GM19452 (cell line): ENCODE data around the gene GPHA2.

Experiments
- ATAC-seq: cut with Tn5 transposase; IDR thresholded peaks from one replicate; pipeline ENCODE4 v1.9.1; 2021; ENCODE audit not compliant: unreplicated experiment

Gene GPHA2

DNA sequence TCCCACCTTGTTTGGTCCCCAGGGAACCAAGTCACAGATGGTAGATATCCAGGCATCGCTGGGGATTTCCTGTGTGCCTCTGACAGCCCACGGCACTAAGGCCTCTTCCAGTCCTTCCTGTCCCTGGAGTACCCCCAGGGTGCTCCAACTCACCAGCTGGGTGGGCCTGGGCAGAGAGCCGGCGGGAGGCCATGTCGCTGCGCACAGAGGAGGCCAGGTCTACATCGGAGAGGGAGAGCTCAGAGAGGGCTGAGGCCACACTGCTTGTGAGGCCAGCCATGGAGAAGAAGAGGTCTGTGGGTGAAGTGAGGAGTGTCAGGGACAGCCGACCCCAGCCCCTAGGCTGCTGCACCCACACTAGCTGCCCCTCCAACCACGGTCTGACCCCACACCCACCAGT lies 24.0 kb downstream of the GPHA2 start:
- no peak for ATAC-seq

DNA sequence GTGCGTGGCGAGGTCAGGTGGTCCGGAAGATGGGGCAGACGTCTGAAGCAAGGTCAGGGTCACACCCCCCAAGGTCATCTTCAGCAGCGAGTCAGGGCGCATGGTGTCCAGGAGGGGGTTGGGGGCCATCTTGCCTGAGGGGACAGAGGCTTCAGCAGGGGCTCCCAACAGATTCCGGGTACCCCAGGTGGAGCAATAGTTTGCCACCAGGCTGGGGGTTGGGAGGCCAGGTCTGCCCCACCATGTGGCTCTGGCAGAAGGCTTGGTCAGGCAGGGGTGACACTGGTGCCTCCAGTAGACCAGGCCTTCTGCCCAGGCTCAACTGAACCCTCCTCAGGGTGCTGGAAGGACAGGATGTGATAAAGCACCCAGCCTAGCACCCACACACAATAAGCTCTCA lies 24.6 kb downstream of the GPHA2 start:
- ATAC-seq = no peak

DNA sequence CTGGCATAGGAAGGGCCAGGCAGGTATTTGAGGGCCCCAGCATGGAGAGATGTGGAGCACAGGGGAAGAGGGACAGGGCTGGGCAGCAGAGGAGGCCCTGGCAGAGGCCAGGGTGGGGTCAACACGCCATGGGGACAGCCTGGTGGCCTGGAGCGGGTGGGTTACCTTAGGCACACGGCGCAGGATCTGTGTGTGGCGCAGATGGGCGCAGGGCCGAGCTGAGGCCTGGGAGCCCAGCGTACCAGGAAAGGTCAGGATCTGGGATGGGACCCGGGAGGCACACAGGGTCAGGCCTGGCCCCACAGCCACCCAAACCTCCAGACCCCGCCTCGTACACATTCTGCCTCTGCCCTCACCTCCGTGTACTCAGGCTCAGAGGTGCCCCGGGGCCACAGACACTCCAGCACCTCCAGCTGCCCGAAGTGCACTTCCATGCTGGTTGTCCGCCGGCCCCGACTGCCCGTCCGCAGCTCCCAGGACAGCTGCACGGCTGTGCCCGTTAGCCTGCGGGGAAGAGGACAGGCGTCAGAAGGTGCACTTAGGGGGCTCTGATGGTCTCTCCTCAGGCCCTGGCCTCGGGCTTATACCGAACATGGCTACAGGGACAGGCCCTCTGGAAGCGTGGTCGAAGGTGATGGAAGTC lies 25.1 kb downstream of the GPHA2 start:
- no peak for ATAC-seq

DNA sequence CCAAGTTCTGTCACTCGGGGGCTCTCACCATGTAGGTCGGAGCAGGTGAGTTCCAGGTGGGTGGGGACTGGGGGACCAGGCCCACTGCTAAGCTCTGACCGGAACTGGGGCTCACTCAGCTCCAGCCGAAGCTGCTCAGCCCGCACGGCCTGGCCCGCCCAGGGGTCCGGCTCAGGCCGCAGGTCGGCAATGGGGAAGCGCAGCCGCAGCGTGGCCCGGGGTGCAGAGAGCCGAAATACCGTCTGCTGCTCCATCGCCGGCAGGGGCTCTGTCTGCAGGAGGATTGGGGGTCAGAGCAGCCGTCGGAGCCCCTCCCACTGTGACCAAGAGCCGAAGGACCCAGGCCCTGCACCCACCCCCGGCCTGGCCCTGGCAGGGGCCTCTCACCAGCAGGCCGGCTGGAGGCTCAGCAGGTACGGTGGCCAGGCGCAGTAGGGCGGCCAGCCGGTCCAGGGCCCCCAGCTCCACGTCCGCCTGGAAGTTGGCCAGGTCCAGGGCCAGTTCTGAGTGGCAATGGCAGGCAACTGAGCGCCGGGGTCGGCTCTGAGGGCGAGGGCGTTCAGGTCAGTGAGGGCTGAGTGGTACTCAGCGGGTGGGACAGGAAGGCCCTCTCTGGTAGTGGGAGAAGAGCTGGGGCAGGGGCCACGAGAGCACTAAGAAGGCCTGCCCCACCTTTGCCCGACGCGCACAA lies 25.9 kb downstream of the GPHA2 start:
- no peak for ATAC-seq

DNA sequence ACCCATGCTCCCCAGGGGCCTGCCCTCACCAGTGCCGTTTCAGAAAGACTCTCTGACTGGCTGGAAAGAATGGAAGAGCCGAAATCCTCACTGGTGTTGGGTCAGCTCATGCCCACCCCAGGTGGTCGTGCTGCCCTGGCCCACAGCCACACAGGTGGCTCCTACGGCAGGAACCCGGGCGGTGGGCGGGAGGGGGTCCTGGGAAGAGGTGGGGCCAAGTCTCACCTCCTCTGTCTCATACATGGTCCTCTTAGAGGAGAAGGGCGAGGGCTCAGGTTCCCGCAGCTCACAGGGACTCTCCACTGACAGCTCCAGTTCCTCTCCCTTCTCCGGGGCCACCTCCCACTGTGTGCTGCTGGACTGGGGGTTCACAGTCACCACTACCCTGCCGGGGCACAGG lies 26.9 kb downstream of the GPHA2 start:
- ATAC-seq = no peak

DNA sequence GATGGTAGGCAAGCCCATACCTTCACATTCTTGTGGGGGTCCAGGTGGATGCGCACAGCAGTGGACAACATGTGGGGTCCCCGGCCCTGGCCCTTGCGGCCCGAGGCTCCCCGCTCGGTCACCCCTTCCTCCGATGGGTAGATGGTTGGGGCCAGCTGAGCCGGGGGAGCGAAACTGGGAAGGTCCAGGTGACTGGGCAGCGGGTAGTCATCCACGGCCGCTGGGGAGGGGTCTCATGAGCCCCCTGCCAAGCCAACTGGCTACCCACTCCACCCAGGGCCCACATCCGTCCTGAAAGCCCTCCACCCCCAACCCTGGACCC lies 29.4 kb downstream of the GPHA2 start:
- ATAC-seq = no peak

DNA sequence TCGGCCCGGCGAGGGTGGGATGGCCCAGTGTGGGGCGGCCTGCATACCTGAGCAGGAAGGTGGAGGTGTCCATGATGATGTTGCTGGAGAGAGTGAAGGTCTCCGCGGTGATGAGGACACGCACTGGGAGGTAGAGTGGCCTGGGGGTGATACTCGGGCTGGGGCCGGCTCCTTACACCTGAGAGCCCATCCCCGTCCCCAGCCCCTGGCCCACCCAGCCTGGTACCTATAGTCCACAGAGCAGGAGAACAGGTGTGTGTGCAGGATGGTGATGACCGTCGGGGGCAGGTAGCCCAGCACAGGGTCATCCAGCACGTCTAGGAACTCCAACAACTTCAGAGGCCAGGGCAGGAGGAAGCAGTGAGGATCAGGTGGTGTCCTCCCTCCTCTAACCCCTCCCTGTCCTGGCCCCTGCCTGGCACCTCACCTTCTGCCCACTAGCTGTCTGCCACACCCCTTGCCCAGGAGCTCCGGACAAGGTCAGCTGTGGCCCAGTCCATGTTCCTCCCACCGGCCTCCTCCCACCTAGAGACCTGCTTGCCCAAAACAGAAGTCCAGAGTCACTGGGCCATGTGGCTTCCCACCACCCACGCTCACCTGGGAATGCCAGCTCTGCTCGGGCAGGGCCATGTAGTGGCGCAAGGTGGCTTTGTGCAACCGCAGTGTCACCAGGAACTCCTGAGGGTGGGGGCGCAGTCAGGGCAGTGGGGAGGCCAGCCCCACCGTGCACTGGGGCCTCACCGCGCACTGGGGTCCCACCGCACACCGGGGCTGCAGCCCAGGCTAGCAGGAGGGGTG lies 30.0 kb downstream of the GPHA2 start:
- ATAC-seq = no peak

DNA sequence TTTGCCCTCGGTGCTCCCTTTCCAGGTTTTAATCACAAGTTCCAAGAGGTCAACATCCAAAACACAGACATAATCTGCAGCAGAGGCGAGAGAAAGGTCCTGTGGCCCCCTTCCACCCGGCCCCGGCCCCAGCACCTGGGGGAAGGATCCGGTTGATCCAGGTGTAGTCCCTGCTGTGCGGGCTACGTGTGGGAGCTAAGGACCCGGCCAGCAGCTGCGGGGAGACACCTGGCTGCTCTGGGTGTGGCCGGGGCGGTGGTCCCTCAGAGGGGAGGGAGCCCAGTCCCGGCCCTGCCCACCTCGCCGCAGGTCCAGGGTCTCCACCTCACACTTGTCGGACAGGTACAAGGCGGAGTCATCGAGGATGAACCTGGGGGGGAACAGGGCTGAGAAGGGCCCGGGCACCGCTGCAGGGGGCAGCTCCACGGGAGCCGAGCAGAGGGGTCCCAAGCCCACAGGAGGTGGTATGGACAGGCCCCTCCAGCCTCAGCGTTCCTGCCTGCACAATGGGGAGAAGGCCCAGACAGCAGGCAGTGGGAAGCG lies 32.3 kb downstream of the GPHA2 start:
- no peak for ATAC-seq

DNA sequence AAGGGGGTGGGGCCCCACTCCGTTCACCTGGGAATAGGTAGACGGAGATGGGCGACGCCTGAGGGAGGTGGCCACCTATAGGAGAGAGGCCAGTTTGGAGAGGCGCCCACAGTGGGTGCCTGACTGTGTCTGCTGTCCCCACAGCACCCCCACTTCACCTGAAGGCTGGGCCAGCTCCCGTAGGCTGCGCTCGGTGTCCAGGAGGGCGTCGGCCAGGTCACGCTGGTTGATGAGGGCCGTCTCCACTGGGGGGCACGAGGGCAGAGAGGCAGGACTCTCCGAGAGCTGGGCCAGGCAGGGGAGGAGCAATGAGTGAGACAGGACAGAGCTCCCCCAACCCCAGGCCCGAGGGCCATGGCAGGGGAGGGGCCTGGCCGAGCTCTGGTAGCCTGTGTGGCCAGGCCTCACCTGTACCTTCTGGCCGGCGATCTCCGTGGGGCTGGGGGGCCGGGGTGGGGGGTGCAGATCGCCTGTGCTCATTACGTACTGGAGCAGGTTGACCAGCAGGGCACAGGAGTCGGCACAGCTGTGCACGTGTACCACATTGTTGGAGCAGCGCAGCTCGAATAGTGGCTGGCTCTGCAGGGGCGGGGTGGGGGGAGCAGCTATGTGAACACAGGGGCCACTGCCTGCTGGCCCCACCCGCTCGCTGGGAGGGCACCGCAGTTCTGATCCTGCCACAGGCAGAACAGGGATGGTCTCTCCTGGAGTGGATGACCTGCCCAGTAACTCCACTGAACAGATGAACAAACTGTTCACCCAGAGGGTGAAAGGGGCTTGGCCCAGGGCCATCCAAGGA lies 33.4 kb downstream of the GPHA2 start:
- ATAC-seq = no peak

DNA sequence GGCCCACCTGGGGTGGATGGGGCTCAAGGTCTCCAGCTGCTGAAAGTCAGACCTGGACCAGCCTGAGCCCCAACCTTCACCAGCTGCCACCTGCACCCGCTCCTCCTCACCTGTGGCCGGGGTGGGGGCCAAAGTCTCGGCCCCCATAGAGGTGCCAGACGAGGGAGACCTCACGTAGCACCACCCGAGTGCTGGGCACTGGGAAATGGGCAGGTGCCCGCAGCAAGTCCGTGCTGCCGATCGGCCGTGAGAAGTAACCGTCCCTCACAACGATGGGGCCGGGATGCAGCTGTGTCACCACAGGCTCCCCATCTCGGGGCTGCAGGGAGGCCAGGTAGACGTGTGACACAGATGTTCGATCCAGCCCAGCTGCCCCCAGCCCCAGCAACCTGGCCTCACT lies 34.9 kb downstream of the GPHA2 start:
- no peak for ATAC-seq

DNA sequence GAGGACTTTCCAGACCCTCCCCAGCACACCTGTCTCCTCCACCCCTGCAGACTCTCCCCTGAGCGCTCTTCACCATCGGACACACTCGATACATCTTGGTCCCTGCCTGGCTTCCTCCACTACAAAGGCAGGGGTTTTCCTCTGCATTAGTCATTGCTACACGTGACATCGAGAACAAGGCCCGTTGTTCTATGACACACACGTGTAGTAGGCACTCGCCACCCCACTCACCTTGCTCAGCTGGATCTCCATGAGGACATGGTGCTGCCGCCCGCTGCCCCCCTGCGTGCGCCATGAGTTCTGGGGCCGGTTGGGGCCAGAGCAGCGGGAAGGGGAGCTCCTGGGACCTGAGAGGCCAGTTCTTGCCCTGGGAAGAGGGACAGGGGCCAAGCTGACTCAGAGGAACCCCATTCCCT lies 35.4 kb downstream of the GPHA2 start:
- no peak for ATAC-seq

DNA sequence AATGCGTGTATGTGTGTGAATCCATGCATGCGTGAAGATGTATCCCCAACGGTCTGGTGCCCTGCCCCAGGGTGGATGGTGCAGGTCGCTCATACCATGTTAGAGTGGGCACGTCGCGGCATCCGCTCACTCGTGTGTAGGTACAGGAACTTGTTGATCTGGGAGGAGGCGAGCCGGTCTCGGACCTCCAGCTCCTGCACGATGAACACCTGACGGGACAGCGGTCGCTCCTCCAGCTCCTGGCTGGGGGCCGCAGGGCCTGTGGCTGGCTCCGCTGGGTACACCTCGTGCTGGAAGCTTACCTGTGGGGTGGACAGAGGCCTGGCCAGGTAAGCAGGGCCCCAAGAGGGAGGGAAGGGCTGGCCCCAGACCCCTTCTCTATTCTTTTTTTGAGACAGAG lies 37.2 kb downstream of the GPHA2 start:
- ATAC-seq = no peak

DNA sequence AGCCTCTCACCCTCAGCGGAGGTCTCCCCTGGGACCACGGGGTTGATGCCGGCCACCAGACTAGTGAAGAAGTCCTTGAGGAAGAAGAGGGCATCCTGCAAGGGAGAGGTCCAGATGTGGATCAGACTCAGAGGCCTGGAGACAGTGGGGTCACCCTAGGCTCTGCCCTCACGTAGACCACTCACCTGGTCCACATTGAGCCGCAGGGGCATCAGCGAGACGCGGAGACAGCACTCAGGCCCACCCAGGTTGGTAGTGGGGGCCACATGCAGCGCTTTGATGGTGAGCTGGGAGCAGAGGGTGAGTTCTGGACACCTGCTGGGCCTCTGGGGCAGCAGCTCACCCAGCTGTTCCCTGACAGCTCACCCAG lies 37.6 kb downstream of the GPHA2 start:
- no peak for ATAC-seq

DNA sequence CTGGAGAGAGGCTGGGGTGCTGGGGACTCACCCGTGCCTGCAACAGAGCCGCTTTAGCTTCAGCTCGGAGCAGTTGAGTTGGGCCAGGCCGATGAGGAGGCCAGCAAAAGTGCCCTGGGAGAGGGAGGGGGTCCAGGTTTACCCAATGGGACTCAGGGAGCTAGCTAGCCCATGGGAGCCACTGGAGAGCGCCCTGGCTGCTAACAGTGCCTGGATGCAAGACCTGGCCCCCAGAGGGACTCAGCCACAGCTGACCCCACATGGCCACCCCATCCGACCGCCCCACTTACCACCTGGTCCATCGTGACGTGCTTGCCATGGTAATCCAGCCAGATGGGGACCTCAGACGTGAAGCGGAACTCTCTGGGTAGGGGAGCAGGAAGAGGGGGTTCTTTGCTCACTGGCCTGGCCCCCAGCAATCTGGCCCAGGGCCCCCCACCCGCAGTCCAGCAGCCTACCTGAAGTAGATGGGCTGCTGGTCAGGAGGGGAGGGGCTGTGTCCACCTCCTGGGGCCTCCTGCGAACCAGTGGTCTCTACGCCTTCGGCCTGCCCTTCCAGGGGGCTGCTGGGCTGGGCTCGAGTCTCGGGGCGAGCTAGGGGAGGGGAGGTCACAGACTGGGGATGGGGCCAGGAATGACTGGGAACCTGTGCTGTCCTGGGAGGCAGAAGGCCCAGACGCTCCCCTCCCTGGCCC lies 38.2 kb downstream of the GPHA2 start:
- ATAC-seq = no peak

DNA sequence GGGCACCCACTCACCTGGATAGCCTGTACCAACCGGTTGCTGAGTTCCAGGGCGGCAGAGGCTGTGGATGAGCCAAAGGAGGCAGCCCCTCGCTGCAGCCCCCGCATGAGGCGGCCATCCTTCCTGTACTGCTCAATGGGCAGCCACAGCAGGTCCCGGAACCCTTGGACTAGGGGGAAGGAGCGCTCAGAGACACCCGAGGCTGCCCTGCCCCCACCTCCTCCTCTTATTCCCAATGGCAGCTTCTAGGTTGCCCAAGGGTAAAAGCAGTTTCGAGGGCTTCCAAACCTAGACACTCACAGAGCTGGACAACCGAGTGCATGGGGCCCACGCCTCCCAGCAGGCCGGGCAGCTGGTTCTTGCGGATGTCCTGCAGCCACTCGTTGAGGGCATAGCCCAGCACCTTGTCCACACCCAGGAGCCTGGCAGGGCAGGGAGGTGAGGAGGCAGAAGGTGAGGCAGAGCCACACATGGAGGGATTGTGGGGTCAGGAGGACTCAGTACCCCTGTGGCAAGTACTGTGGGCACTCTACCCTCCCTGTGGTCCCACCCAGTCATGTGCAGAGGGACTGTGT lies 39.2 kb downstream of the GPHA2 start:
- ATAC-seq = no peak

DNA sequence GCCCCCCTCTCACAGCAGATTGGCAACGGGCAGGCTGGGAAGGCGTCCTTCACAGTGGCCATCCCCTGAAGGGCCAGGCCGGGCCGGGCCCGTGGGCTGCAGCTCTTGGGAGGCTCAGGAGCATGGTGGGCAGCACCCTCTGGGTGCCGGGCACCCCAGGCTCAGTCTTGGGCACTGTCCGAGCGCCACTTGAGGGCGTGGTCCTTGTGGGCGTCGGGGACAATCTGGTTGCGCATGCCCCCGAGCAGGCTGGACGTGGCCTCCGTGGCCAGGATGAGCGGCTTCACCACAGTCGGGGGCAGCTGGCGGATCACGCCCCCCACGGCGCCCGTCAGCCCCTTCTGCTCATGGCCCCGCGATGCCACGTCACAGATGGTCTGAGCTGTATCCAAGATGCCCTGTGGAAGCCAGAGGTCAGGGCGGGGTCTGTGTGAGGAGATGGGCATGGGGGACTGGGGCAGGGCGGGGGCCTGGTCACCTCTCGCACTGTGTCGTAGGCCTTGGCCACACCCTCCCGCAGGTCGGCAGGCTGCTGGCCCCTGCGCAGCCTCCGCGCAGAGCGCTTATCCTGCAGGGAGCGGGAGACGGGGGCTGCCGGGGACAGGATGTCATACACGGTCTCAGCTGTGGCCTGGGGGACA lies 40.8 kb downstream of the GPHA2 start:
- no peak for ATAC-seq

DNA sequence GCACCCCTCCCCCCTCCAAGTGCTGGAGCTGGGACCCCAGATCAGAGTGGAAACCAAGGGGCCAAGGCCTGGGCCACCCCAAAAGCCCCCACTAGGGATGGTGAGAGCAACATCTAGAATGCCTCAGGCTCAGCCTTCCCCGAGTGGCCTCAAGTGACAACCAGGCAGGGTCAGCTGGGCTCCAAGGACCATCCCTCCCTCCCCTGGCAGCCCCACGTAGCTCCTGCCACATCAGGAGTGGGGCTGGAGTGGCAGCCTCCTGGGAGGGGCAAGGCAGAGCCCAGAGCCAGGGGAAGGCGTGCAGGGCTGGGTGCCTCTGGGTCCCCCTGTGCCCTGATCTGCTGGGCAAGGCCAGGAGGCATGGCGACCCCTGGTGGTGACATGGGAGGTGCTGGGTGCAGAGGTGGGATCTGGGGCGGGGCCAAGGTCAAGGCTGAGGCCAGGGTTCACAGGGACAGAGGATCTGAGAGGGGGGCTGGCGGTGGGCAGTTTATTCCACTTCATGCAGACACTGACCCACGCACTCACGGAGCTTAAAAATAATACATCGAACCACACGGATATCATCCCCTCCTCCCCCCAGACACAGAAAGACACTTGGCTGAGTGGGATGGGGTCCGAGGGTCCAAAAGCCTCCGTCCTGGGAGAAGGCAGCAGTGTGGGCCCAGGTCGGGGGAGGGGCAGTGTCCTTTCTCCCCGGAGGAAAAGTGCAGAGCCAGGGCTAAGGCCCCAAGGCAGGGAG lies 41.5 kb downstream of the GPHA2 start:
- peak; percentile 72 for ATAC-seq

DNA sequence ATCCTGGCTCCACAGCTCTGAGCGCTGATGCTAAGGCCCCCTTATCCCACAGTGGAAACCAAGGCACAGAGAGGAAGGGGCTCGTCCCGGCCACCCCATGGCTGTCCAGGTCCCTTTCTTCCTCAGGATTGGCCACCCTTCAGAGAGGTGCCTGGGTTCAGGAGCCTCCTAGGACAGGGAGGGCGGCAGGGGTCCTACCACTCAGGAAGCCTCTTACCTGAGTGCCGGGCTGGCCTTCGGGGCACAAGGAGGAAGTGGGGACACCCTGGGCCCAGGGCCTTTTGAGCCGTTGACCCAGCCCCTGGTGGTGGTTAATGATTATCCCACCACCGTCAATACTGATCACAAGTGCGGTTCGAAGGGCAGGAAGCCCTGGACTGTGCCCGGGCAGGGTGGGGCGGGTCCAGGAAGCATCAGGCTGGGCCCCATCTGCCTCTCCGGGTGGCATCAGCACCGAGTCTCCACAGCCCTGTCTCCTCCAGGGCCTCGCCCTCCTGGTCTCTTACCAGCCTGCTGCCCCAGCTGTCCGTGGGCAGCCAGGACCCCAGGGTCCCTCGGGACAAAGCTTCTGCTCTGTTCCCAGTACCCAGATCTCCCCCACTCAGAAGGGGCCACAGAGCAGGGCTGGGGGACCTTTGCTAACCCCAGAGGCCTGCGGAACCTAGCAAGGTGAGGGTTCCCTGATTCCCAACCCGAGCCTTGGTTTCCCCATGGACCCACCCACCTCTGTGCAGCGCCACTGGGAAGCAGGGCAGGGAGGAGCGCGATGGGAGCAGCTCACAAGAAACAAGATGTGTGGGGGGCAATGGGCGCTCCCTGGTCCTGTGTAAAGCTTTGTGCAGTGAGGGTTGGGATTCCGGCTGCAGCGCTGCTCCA lies 42.3 kb downstream of the GPHA2 start:
- ATAC-seq = no peak
